SK-N-SH treated with all-trans-retinoic acid at 6 μM for 48 hours (cell line): ENCODE data around the gene SAE1.
A peak's percentile ranks its signal among the peaks of the same experiment; 100 is the strongest.

Experiments used
- ATAC-seq: fragments of 200-7000 bp; cut with Tn5 transposase; 3 replicates; pipeline ENCODE4 v1.9.1; 2020; ENCODE audit warnings: mild to moderate bottlenecking, moderate library complexity
- ARNTL ChIP-seq: fragments of 450-650 bp; formaldehyde crosslinking; IDR thresholded peaks from 2 replicates; pipeline ENCODE4 v1.5.0; 2020; ENCODE audit warnings: low read depth, mild to moderate bottlenecking, moderate library complexity, borderline replicate concordance
- BACH2 ChIP-seq: fragments of 250-450 bp; sonication (Bioruptor Pico); IDR thresholded peaks from 2 replicates; pipeline ENCODE4 v1.9.0; 2021; ENCODE audit warnings: mild to moderate bottlenecking, borderline replicate concordance
- CREB5 ChIP-seq: fragments of 250-450 bp; sonication (Bioruptor Pico); IDR thresholded peaks from 2 replicates; pipeline ENCODE4 v1.5.1; 2020; ENCODE audit warnings: low read depth, mild to moderate bottlenecking, moderate library complexity
- CSRNP3 ChIP-seq: fragments of 250-450 bp; sonication (Bioruptor Pico); IDR thresholded peaks from 2 replicates; pipeline ENCODE4 v1.5.1; 2021; ENCODE audit warnings: mild to moderate bottlenecking, moderate library complexity
- GLIS3 ChIP-seq: fragments of 250-450 bp; sonication (Bioruptor Pico); IDR thresholded peaks from 2 replicates; pipeline ENCODE4 v1.5.0; 2020; ENCODE audit warnings: mild to moderate bottlenecking, moderate library complexity
- OSR1 ChIP-seq: fragments of 250-450 bp; sonication (Bioruptor Pico); IDR thresholded peaks from 2 replicates; pipeline ENCODE4 v1.8.0; 2022; ENCODE audit warnings: moderate library complexity, mild to moderate bottlenecking, inconsistent platforms
- PATZ1 ChIP-seq: fragments of 250-450 bp; sonication (Bioruptor Pico); IDR thresholded peaks from 2 replicates; pipeline ENCODE4 v1.8.0; 2020; ENCODE audit warnings: mild to moderate bottlenecking, moderate library complexity, borderline replicate concordance
- POU6F1 ChIP-seq: fragments of 250-450 bp; sonication (Bioruptor Pico); IDR thresholded peaks from 2 replicates; pipeline ENCODE4 v1.8.0; 2021; ENCODE audit warnings: low read depth, mild to moderate bottlenecking, moderate library complexity, borderline replicate concordance
- PPARA ChIP-seq: fragments of 250-450 bp; sonication (Bioruptor Pico); IDR thresholded peaks from 2 replicates; pipeline ENCODE4 v1.5.0; 2020; ENCODE audit warnings: mild to moderate bottlenecking, borderline replicate concordance
- RARB ChIP-seq: fragments of 250-450 bp; sonication (Bioruptor Pico); IDR thresholded peaks from 2 replicates; pipeline ENCODE4 v1.8.0; 2021; ENCODE audit warnings: mild to moderate bottlenecking, moderate library complexity
- SNAI2 ChIP-seq: fragments of 250-450 bp; sonication (Bioruptor Pico); IDR thresholded peaks from 2 replicates; pipeline ENCODE4 v1.5.0; 2020; ENCODE audit warnings: mild to moderate bottlenecking, moderate library complexity
- TCF4 ChIP-seq: fragments of 250-450 bp; sonication (Bioruptor Pico); IDR thresholded peaks from 2 replicates; pipeline ENCODE4 v1.8.0; 2021; ENCODE audit warnings: mild to moderate bottlenecking, moderate library complexity, borderline replicate concordance
- TOX ChIP-seq: fragments of 250-450 bp; sonication (Bioruptor Pico); IDR thresholded peaks from 2 replicates; pipeline ENCODE4 v1.8.0; 2021; ENCODE audit warnings: mild to moderate bottlenecking, moderate library complexity, borderline replicate concordance
- ZC3H10 ChIP-seq: fragments of 250-450 bp; sonication (Bioruptor Pico); IDR thresholded peaks from 2 replicates; pipeline ENCODE4 v1.5.1; 2021; ENCODE audit warnings: mild to moderate bottlenecking, moderate library complexity
- ZFP30 ChIP-seq: fragments of 450-650 bp; formaldehyde crosslinking; IDR thresholded peaks from 2 replicates; pipeline ENCODE4 v1.5.0; 2022; ENCODE audit warnings: mild to moderate bottlenecking, moderate library complexity
- ZNF565 ChIP-seq: fragments of 450-650 bp; formaldehyde crosslinking; conservative IDR thresholded peaks from 2 replicates; pipeline ENCODE4 v1.5.0; 2020; ENCODE audit warnings: low read depth, mild to moderate bottlenecking, moderate library complexity
- ZNF70 ChIP-seq: fragments of 450-650 bp; formaldehyde crosslinking; IDR thresholded peaks from 2 replicates; pipeline ENCODE4 v1.5.0; 2020; ENCODE audit warnings: mild to moderate bottlenecking, moderate library complexity
- ZNF8 ChIP-seq: fragments of 450-650 bp; formaldehyde crosslinking; IDR thresholded peaks from 2 replicates; pipeline ENCODE4 v1.5.0; 2020; ENCODE audit warnings: mild to moderate bottlenecking, moderate library complexity

SAE1 gene

GRCh38 chr19:47112997-47113849, 17.4 kb upstream of the SAE1 start, which contains the start of gene ZC3H4 (continued):
- no peak for TF ChIP-seq BACH2 (CRISPR knock-in tag)
- TF ChIP-seq CSRNP3 = peak; percentile 49; the same call in 1 of the 2 replicates
- TF ChIP-seq GLIS3 (CRISPR knock-in tag) = 0 out of 2 replicates have a peak, but pooled peaks have one; percentile 36
- TF ChIP-seq PATZ1 (CRISPR knock-in tag) = peak; percentile 13; the same call in 1 of the 2 replicates
- TF ChIP-seq ZNF70 (CRISPR knock-in tag) = no peak
- 0 out of 2 replicates have a peak, but pooled peaks have one; percentile 29 for TF ChIP-seq TCF4 (CRISPR knock-in tag)
- TF ChIP-seq ZC3H10 = no peak
- TF ChIP-seq ARNTL (CRISPR knock-in tag) = no peak
- peak; percentile 92; the same call in 1 of the 2 replicates for TF ChIP-seq ZNF565 (CRISPR knock-in tag)
- TF ChIP-seq ZNF8 (CRISPR knock-in tag) = no peak
- TF ChIP-seq TOX = no peak
- peak; percentile 67; the same call in 1 of the 2 replicates for TF ChIP-seq PPARA
- no peak for TF ChIP-seq POU6F1 (CRISPR knock-in tag)

GRCh38 chr19:47113850-47114651, 16.6 kb upstream of the SAE1 start:
- TF ChIP-seq ZC3H10 (no peak), PATZ1 (CRISPR knock-in tag) (0 out of 2 replicates have a peak, but pooled peaks have one; percentile 4)
- TF ChIP-seq, all 23 proteins: peak for 1

GRCh38 chr19:47120470-47121067, 10.1 kb upstream of the SAE1 start:
- TF ChIP-seq OSR1 (CRISPR knock-in tag) (no peak), ZNF8 (CRISPR knock-in tag) (no peak), POU6F1 (CRISPR knock-in tag) (no peak), ZFP30 (no peak), SNAI2 (CRISPR knock-in tag) (no peak), CREB5 (no peak), PPARA (no peak), RARB (CRISPR knock-in tag) (no peak), ZC3H10 (no peak)
- TF ChIP-seq, all 23 proteins: peak for 0
- no peak for ATAC-seq

More at GRCh38 chr19:47113850-47114651, 16.6 kb upstream of the SAE1 start:
- ATAC-seq = no peak
